Measurements from ENCODE around the gene PAK5. TPM values are rescaled to one million over a fixed set of nuclear protein-coding genes. Genes with fewer than 3 reads are reported as not detected.

PAK5 gene
- total and polyA plus RNA-seq, 12 donors = 0.04 TPM; not detected in 11

GRCh38 chr20:9565910-9566550 lies 272.8 kb downstream of the PAK5 start:
- DNase-seq (no peak), ATAC-seq (no peak)
- intact Hi-C loops (cut with DNase I) = no loop called here
- peaks cover 0 to 41% (median 6%) of the 10 kb centered on the region in 7 donors for H3K27me3 ChIP-seq
- no peaks in the 10 kb centered on the region for H3K9me3 ChIP-seq
- no peaks in the 10 kb centered on the region for H3K4me1 ChIP-seq
- 85% methylated on average over 20 of the region's 20 CpGs for WGBS, 2 donors
- H3K27ac ChIP-seq = no peak overlapping the region
- no peak overlapping the region for H3K4me3 ChIP-seq
- TF ChIP-seq CTCF (IDR thresholded peaks at IDR 0.05) = no peak
- H3K36me3 ChIP-seq = no peaks in the 10 kb centered on the region

GRCh38 chr20:9557411-9557810 lies 281.5 kb downstream of the PAK5 start:
- no peaks in the 10 kb centered on the region for H3K4me1 ChIP-seq
- peaks cover 0 to 6% (median 0%) of the 10 kb centered on the region in 11 donors for H3K9me3 ChIP-seq
- no peak overlapping the region for H3K4me3 ChIP-seq
- no peak for DNase-seq
- peaks cover 0 to 40% (median 11%) of the 10 kb centered on the region in 7 donors for H3K27me3 ChIP-seq
- TF ChIP-seq CTCF (IDR thresholded peaks at IDR 0.05) = no peak
- no peak for ATAC-seq
- no peak overlapping the region for H3K27ac ChIP-seq
- WGBS, 2 donors = 88 to 90% methylated on average over 4 of the region's 4 CpGs
- no peaks in the 10 kb centered on the region for H3K36me3 ChIP-seq
- intact Hi-C loops (cut with DNase I) = no loop called here

GRCh38 chr20:9555781-9556180 lies 283.1 kb downstream of the PAK5 start:
- H3K27ac ChIP-seq = no peak overlapping the region
- no peaks in the 10 kb centered on the region for H3K4me1 ChIP-seq
- H3K4me3 ChIP-seq = no peak overlapping the region
- 80 to 81% methylated on average over 2 of the region's 2 CpGs for WGBS, 2 donors
- no peak for TF ChIP-seq CTCF (IDR thresholded peaks at IDR 0.05)
- H3K27me3 ChIP-seq = peaks cover 0 to 28% (median 10%) of the 10 kb centered on the region in 7 donors
- H3K9me3 ChIP-seq = peaks cover 0 to 6% (median 0%) of the 10 kb centered on the region in 11 donors
- H3K36me3 ChIP-seq = no peaks in the 10 kb centered on the region
- DNase-seq = no peak
- intact Hi-C loops (cut with DNase I) = no loop called here
- no peak for ATAC-seq

GRCh38 chr20:9551808-9552550 lies 286.9 kb downstream of the PAK5 start:
- DNase-seq (no peak), ATAC-seq (no peak)
- intact Hi-C loops (cut with DNase I) = no loop called here
- TF ChIP-seq CTCF (IDR thresholded peaks at IDR 0.05) = no peak
- H3K9me3 ChIP-seq = peaks cover 0 to 6% (median 0%) of the 10 kb centered on the region in 11 donors
- no peaks in the 10 kb centered on the region for H3K36me3 ChIP-seq
- H3K4me1 ChIP-seq = no peaks in the 10 kb centered on the region
- WGBS, 2 donors = 54 to 57% methylated on average over 4 of the region's 4 CpGs
- peaks cover 0 to 8% (median 0%) of the 10 kb centered on the region in 7 donors for H3K27me3 ChIP-seq
- H3K27ac ChIP-seq = no peak overlapping the region
- no peak overlapping the region for H3K4me3 ChIP-seq
